Fibroblast of lung (primary cell): Measurements from ENCODE around the gene TH.

Experiments
- EZH2 ChIP-seq: IDR thresholded peaks from 2 replicates; pipeline ENCODE4 v1.5.1; 2012; ENCODE audit warnings: low read length, control low read depth, mild to moderate bottlenecking; ENCODE audit errors: missing control alignments
- TF ChIP-seq, protein P1 (sequence below), 2 donors: IDR thresholded peaks in 1 of 2; conservative IDR thresholded peaks in 1 of 2; 1 replicate in 1 of 2; 2 replicates in 1 of 2; pipeline ENCODE4 v1.5.1; 2011 to 2012; ENCODE audit warnings: low read length in 2 of 2, control low read depth in 1 of 2, inconsistent platforms in 1 of 2, low read depth in 1 of 2, mild to moderate bottlenecking in 1 of 2

DNA sequence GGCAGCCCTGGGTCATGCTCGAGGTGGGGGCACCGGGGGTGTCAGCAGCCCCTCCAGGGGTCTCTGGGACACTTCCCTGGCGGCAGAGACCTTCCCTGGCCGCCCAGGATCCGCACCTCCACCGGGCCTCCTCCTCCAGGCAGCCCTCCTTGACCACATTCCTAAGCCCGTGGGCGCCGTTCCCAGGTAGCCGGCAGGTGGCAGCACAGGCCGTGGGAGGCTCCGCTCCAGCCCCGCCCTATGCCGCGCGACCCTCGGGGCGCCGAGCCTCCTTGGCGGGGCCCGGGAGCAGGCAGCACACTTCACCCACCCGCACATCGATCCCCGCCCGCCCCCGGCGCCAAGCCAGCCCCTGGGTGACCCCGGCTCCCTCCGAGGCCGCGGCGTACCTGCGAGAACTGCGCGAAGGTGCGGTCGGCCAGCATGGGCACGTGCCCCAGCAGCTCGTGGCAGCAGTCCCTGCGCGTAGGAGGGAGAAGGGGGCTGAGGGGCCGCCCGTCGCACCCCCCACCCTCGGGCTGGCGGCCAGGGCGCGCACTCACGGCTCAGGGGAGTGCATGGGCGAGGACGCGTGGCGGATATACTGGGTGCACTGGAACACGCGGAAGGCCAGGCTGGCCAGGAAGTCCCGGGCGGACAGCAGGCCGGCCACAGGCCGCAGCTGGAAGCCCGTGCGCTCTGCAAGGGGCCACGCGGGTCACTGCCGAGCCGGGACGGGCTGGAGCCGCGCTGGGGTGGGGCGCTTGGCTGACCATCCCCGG is 5.3 kb downstream of the TH start:
- TF ChIP-seq, protein P1, sequence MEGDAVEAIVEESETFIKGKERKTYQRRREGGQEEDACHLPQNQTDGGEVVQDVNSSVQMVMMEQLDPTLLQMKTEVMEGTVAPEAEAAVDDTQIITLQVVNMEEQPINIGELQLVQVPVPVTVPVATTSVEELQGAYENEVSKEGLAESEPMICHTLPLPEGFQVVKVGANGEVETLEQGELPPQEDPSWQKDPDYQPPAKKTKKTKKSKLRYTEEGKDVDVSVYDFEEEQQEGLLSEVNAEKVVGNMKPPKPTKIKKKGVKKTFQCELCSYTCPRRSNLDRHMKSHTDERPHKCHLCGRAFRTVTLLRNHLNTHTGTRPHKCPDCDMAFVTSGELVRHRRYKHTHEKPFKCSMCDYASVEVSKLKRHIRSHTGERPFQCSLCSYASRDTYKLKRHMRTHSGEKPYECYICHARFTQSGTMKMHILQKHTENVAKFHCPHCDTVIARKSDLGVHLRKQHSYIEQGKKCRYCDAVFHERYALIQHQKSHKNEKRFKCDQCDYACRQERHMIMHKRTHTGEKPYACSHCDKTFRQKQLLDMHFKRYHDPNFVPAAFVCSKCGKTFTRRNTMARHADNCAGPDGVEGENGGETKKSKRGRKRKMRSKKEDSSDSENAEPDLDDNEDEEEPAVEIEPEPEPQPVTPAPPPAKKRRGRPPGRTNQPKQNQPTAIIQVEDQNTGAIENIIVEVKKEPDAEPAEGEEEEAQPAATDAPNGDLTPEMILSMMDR (conservative IDR thresholded peaks at IDR 0.05 in 1 of 2, IDR thresholded peaks at IDR 0.05 in 1 of 2; ENCODE audit: low read depth in 1 of 2, low read length in 2 of 2) = peak; percentile 18 to 57
- no peak for TF ChIP-seq EZH2
